PFSK-1 (cell line): Measurements from ENCODE around the gene TEKT1.

ENCODE experiments used
- FOXP2 ChIP-seq: optimal IDR thresholded peaks from 2 replicates; pipeline ENCODE3; 2011; ENCODE audit warnings: borderline replicate concordance, control low read depth, inconsistent platforms; ENCODE audit not compliant: insufficient read depth; ENCODE audit errors: extremely low read length, extremely low read depth
- TAF1 ChIP-seq: IDR thresholded peaks from 2 replicates; pipeline ENCODE4 v1.6.1; 2012; ENCODE audit warnings: low read length, control low read depth, borderline replicate concordance; ENCODE audit not compliant: insufficient read depth

DNA sequence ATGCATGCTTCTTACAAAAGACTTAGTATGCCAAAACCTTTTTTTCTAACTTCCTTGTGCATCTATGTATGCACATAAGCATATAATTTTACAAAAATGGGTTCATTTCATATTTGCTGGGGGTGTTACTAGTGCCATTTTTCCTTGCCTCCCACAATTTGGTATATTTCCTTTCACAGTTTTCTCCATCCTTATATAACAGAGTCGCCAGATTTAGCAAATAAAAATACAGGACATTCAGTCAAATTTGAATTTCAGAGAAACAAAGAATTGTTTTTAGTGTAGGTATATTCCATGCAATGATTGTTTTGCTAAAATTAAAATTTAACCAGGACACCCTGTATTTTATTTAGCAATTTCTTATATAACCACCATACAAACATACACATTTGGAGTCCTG is 59.5 kb downstream of the TEKT1 start:
- no peak for TF ChIP-seq FOXP2
- TF ChIP-seq TAF1: no peak
